ENCODE measurements around the gene LGMN.
"Not testable (repeated sequence)": the region's sequence is repeated elsewhere in the genome, so short reads cannot be mapped to it uniquely, and the experiment has no call there.

LGMN gene

DNA sequence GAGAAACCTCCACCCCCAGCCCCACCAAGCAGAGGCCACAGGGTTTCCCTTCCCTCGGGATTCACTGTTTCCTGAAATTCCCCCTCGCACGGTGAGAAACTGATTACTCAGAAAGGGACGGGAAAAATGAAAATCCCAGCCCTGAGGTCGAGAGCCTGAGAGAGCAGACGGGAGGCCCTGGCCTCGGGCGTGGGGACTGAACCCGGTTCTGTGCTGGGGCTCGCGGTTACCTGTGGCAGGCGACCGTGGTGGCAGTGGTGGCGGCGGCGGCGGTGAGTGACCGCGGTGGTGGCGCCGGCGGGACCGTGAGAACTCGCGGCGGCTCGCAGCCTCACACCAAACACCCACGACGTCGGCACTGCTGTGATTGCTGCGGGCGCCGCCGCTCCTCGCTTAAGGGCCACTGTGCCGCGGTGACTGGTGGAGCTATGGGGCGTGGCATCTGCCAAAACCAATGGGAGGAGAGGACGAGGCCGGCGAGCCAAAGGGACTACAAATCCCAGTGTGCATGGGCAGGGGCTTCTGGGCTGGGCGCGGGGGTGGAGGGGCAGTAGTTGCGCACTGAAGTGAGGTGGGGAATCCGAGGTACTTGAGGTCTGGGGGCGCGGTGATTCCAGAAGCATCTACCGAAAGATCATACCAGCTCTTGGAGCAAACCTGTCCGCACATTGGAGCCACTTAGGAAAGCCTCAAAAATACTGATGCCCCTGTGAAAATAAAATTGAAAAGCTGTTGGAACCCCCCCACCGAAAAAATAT, at the start of gene LGMN:
TSS of gene LGMN (minus strand) at position 369 of the 758 bp plus-strand sequence. CDS start 15,841 bp downstream, outside the sequence.
- peak; percentile 47 for DNase-seq

DNA sequence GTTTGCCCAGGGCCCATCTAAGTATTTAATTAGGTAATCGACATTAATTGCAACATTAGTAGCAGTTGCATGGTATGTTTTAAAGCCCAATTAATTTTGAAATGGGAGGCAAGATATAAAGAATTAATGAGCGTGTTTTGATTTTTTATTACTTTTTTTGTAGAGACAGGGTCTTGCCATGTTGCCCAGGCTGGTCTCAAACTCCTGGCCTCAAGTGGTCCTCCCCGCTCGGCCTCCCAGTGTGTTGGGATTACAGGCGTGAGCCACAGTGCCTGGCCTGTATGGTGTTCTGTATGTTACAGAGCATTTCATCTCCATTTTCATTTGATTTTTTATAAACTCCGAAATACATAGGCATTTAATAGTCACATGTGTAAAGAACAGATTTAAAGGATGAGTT, 46.5 kb upstream of the LGMN start:
- DNase-seq, result no peak

DNA sequence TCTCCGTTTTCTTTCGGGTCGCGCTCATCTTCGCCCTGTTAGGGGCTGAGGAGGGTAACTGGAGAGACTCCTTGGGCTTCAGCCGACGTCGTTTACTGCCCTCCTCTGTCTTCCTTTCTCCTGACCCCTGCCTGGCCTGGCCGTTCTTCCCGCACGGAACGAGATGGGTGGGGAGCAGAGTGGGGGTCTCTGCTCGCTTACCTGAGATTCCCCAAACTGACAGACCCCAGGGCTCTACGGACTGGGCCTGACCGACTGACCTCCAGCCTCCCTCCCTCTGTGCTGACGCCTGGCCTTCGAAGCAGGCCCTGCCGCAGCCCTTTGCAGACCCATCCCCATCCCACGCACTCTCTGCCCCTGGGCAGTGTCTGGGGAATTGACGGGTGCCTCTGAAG, 46.1 kb upstream of the LGMN start:
- no peak for DNase-seq

DNA sequence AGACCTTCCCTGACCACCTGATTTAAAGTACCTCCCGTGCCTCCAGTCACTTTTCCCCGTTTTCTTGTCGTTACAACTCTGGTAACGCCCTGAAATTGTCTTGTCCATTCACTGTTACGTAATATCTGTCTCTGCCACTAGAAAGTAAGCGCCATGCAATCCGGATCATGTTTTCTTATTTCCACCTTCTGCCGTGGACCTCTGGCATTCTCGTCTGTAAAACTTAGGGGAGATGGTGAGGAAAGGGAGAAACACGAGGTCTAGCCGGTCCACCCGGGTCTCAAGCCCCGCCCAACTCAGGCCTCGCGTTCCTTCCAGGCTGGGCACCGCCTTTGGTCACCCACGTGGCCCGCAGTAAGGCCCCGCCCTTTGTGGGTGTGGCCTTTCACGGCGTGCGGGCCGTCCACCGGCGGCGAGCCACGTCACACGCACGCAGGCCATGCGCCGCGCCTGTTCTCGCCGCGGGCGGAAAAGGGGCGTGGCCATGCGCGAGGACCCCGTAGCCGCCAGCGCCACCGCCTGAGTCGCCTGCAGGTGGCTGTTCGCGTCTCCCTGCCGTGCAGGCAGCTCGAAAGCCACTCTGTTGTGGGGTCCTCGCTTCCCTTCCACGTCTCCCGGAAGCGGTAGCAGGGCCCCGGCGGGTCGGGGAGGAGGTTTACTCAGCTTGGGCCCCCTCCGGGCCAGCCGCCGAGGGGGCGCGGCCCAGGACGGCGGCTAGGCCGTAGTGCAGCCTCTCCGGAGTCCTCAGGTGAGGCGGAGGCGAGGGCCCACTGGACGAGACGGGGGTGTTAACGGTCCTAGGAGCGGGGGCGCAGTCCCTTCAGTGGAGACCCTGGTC, 45.5 kb upstream of the LGMN start, which contains the start of gene GOLGA5:
TSS of gene GOLGA5 (plus strand) at position 597 of the 838 bp plus-strand sequence. CDS start 3,133 bp downstream, outside the sequence.
- peak; percentile 96 for DNase-seq

DNA sequence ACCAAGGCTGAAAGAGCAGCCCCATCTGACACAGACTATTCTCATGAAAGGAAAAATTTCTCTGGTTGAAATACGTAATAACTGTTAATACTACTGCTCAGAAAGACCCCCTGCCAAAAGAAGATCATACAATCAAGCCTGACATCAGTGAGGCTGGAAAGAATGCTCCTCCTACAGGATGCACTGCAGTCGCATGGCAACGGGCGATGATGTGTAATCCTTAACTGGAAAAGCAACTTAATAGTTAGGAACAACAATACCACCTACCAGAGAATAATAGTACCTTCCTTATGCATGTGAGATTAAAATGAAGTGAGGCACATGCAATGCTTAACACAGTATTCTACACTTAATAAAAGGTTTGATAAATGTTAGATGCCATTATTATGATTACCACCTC, 44.5 kb upstream of the LGMN start:
- DNase-seq, result peak; percentile 23

DNA sequence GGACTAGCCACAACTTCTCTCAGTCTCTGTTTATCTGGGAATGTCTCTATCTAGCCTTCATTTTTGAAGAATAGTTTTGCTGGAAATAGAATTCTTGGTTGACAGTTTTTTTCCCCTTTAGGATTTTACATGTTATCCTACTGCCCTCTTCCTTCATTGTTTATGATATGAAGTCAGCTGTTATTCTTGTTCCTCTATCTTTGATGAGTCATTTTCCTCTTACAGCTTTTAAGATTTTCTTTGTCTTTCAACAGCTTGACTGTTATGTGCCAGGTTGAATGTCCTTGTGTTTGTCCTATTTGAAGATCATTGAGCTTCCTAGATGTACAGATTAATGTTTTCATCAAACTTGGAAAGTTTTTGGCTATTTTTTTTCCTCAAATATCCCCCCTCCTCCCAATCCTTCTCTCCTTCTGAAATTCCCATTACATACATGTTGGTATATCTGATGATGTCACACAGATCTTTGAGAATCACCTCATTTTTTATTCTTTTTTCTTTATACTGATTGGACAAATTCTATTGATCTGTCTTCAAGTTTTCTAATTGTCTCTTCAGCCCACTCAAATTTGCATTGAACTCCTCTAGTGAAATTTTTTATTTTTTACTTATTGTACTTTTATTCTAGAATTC, 41.1 kb upstream of the LGMN start:
- peak; percentile 15 for DNase-seq

DNA sequence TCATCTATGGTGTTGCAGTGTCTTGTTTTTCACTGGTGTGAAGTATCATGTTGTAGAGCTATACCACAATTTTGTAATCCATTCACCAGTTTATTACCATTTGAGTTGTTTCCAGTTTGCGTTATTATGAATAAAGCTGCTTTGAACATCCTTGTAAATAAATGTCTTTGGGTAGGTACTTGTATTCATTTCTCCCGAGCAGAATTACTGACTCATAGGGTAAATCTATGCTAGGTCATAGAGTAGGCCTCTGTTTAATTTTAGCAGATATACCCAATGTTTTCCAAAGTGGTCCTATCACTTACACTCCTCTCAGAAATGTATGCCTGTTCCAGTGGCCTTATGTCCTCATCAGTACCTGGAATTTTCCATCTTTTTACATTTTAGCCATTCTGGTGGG, 39.1 kb upstream of the LGMN start:
- DNase-seq, result no peak

DNA sequence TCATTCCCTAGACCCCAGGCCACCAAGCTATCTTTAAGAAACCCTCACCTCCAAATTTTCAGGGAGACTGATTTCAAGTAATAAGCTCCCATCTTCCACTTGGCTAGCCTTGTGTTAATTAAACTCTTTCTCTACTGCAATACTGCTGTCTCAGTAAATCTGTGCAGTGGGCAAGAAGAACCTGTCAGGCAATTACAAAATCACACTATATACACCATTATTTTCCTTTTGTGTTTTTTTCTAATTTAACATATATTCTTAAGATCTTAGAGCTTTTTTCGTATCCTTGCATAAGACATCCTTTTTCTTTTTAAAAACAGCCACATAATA, 38.0 kb upstream of the LGMN start:
- no peak for DNase-seq

DNA sequence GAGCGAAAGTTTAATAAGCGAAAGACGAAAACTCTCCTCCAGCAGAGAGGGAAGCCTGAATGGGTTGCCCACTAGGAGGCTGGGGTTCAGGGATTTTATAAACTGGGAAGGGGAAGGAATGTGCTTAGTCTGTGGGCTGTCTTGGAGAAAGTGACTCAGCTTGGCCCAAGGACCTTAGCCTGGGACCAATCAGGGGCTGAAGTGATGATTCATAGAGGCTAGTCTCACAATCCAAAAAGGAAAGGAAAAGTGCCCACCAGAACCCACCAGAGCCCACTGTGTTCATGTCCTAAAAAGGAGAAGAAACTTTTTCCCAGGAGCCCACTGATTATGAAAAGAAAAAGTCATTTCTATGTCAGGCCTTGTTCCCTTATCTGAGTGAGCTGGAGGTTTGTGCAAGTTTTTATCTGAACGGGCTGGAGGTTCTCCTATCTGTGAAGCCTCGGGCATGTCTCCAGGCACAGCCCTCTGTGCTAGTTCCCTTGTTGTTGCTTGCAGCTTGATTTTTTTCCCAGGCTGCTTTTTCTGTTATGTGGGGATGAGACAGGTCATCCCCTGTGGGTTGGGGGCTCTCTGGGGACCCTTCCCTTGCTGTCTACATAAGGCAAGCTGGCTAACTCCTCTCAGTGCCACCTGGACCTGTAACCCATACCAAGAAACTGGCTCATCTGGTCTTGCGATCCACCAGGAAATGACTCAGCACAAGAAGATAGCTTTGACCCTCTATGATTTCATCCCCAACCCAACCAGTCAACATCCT, 37.4 kb upstream of the LGMN start:
- DNase-seq, result peak; percentile 88

DNA sequence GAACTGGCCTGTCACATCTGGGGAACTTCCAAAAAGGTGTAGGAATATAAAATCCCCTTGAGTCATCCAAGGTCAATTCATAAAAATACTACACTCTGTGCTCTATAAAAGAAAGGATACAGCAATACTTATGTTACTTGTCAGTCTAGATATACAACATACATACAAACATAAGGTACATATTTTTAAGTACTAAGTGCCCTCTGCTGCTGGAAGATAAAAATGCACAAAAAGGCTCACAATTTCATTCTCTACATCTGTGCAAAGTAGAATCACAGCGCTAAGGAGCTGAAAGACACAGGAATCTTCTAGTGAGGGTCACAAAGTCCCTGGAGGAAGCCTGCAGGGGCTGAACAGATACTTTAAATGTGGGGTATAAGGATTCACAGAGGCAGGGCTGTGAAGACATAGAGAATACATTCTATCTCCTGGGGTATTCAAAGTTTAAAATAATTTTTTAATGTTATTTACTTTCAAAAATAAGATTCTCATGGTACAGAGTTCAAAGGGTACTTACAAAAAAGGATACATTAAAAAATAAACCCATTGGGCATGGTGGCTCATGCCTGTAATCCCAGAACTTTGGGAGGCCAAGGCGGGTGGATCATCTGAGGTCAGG, 35.5 kb upstream of the LGMN start:
- DNase-seq, result peak; percentile 75

DNA sequence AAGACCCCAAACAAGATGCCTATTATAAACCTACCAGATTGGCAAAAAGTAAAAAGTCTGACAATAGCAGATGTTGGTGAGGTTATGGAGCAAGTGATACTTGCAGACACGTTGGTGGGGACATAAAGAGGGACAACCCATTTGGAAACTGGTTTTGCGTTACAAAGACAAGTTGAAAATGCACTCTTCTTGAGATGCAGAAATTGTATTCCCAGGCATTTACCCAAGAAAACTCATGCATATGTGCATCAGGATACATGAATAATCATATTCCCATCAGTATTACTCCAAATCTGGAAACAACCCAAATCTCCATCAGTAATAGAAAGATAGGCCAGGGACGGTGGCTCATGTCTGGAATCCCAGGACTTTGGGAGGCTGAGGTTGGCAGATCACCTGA, 32.9 kb upstream of the LGMN start:
- no peak for DNase-seq

DNA sequence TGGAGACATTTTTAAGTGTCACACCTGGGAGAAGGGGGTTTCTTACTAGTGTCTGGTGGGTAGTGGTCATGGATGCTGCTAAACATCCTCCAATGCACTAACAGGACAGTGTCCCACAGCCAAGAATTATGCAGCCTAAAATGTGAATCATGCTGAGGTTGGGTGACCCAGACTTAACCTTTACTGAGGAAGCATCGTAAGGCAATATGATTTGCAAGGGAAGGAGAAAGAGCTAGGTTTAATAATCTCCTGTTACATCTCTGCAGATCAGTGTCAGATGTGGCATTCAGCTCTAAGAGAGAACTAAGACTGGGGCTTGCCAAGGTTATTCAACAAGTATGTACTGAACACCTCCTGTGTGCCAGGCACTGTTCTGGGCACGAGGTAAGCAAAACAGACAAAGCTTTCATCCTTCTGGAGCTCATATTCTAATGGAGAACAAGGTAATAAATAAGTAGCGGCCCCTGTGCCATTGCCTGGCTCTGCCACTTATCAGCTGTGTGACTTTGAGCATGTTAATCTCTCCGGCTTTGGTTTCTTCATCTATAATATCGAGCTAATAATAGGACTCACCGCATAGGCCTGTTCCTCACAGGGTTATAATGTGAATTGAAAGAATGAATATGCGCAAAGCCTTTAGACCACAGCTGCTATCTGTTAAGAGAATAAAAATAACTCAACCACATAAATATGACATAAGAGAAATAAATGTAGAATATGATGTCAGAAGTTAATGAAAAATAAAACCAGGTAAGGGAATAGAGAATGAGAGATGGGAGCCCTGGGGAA, 32.2 kb upstream of the LGMN start:
- no peak for DNase-seq

DNA sequence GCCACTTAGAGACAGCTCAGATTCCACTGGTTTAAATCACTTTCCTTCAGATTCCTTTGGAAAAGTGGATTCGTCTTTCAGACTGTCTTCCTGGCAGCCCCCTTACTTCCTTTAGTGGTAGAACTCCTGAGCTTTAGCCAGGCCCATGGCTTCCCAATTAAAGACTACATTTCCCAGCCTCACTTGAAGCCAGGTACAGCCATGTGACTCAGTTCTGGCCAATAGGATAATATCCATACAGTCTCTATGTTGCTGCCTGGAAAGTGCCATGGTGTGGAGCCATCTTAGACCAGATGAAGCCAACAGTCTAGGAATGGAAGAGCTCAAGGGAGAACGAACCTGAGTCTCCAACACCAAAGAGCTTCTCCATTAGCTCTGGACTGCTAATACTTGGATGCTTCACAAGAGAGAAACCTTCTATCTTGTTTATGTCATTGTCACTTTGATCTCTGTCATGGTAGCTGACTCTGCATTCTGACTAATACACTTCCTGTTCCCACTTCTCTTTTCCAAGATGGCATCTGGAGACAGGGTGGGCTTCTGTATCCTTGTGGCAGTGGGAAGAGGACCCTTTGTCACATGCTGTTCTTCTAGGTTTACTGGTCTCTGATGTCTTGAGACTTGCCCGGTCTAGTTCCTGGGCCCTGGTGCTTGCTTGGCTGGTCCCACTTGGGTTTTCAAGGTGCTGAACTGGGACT, 30.6 kb upstream of the LGMN start:
- DNase-seq, result peak; percentile 16

DNA sequence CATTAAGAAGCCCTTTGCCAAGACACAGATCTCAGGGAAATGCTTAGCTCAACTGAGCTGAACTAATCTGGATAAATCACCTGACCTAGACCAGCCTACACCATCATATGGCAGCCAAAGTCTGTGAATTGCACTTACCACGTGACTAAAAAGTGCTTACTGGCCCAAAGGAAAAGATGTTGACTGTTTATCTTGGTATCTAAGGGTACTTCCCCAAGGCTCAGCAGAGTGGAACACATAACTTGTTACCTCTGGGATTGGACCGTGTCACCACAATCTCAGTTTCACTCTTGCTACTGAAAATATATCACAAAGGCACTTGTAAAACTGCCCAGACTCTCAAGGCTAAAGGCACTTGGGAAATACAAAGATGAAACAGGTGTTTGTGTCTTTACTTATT, 26.9 kb upstream of the LGMN start:
- DNase-seq, result not testable (repeated sequence)

DNA sequence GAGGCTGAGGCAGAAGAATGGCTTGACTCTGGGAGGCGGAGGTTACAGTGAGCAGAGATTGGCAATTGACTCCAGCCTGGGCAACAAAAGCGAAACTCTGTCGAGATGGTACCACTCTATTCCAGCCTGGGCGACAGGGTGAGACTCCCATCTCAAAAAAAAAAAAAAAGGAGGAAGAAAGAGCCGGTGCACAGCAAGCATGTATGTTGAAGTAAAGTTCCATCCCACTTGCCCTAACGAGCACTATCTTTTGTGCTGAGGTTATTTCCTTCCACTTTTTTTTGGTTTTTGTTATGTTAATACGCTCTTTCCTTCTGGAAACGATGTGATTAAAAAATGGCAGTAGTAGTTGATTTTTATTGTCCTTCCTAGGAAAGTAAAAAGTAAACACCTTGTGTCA, 26.1 kb upstream of the LGMN start:
- DNase-seq, result no peak

DNA sequence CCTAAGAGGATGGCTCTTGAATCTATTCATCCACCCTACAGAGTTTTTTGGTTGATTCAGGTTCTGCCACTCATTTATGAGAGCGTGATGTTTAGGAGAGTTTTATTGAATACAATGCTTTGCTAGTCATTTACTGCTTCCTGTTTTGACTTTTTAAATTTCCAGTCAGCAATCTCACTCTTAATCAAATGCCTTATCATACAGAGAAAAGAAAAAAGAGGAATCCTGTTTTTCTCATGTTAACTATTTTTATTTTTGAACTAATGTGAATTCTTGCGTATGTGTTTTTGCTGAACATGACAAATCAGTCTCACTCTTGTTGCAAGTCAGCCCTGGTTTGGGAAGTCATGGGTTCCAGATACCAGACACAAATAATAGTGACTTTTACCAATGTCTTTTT, 22.1 kb upstream of the LGMN start:
- no peak for DNase-seq

DNA sequence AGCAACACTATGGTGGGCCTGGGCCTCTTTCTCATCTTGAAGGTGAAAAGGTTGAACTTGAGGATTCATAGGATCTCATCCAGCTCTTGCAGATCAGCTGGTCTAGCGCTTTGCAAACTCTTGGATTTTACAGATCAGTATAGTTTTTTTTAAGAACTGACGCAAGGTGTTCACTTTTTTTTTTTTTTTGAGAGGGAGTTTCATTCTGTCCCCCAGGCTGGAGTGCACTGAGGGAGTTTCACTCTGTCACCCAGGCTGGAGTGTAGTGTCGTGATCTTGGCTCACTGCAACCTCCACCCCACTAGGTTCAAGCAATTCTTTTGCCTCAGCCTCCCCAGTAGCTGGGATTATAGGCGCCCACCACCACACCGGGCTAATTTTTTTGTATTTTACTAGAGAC, 20.4 kb upstream of the LGMN start:
- no peak for DNase-seq

DNA sequence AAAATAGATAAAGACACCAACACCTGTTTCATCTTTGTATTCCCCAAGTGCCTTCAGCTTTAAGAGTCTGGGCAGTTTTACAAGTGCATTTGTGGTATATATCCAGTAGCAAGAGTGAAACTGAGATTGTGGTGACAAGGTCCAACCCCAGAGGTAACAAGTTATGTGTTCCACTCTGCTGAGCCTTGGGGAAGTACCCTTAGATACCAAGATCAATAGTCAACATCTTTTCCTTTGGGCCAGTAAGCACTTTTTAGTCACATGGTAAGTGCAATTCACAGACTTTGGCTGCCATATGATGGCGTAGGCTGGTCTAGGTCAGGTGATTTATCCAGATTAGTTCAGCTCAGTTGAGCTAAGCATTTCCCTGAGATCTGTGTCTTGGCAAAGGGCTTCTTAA, 19.8 kb upstream of the LGMN start:
- DNase-seq, result not testable (repeated sequence)

DNA sequence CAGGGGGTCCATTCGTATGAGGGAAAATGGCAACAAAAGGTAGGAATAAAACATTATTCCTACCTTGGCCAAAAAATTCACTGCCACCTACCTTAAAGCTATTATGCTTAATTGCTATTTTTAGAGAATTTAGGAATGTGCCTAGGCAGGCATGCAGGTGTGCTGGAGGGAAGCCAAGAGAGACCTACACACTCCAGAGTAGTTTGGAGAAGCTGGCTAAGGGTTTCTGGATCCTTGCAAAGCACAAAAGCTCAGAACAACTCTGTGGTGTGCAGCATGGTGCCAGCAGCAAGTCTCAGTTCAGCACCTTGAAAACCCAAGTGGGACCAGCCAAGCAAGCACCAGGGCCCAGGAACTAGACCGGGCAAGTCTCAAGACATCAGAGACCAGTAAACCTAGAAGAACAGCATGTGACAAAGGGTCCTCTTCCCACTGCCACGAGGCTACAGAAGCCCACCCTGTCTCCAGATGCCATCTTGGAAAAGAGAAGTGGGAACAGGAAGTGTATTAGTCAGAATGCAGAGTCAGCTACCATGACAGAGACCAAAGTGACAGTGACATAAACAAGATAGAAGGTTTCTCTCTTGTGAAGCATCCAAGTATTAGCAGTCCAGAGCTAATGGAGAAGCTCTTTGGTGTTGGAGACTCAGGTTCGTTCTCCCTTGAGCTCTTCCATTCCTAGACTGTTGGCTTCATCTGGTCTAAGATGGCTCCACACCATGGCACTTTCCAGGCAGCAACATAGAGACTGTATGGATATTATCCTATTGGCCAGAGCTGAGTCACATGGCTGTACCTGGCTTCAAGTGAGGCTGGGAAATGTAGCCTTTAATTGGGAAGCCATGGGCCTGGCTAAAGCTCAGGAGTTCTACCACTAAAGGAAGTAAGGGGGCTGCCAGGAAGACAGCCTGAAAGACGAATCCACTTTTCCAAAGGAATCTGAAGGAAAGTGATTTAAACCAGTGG, 15.5 kb upstream of the LGMN start:
- not testable (repeated sequence) for DNase-seq

DNA sequence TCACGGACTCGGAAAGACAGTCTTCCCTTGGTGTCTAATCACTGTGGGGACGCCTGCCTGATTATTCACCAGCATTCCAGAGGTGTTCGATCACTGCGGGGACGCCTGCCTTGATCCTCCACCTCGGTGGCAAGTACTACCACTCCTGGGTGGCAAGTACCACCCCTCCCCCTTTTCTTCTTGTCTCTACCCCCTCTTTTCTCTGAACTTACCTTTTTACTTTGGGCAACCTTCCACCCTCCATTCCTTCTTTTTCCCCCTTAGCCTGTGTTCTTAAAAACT, 12.0 kb upstream of the LGMN start:
- DNase-seq, result no peak

Data from hematopoietic multipotent progenitor cell treated with erythropoietin and hydrocortisone succinate and interleukin-3 and kit ligand, for 8 days (in vitro differentiated cells).